GM21528 (cell line): ENCODE measurements around the gene HORMAD2.

Source experiments
- ATAC-seq: cut with Tn5 transposase; IDR thresholded peaks from one replicate; pipeline ENCODE4 v1.9.1; 2021; ENCODE audit warnings: mild to moderate bottlenecking, moderate library complexity; ENCODE audit not compliant: unreplicated experiment, low FRiP score

Gene HORMAD2, protein sequence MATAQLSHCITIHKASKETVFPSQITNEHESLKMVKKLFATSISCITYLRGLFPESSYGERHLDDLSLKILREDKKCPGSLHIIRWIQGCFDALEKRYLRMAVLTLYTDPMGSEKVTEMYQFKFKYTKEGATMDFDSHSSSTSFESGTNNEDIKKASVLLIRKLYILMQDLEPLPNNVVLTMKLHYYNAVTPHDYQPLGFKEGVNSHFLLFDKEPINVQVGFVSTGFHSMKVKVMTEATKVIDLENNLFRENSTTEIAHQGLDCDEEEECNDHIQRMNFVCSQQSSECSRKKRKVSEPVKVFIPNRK

DNA sequence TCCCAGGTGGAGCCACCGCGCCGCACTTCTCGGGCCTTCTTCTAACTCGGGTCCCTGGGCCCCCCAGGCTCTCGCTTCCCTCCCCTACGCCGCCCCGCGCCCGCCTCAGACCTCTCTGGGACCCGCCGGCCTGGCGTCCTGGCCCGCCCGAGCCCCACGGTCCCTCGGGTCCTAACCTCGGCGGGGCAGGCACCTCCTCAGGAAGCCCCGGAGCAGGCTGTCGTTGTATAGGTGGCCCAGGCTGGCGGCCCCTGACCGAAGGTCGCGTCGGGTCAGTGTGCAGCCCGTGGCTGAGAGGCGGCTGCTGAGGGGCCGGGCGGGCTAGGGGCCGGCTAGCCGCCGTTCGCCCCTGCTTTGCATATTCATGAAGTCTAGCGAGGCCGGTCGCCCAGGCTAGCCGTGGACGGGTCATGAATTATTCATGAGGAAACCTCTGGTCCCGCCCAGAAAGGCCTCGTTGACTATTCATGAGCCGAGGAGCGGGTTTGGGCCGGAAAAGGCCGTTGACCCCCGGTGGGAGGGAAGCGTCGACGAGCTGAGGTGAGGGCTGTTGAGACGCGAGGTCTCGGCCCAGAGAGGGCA is at the start of gene HORMAD2:
Gene HORMAD2 (plus strand): TSS at position 513 of the 582 bp plus-strand sequence. CDS start 13,489 bp downstream, outside the sequence.
- ATAC-seq: no peak

DNA sequence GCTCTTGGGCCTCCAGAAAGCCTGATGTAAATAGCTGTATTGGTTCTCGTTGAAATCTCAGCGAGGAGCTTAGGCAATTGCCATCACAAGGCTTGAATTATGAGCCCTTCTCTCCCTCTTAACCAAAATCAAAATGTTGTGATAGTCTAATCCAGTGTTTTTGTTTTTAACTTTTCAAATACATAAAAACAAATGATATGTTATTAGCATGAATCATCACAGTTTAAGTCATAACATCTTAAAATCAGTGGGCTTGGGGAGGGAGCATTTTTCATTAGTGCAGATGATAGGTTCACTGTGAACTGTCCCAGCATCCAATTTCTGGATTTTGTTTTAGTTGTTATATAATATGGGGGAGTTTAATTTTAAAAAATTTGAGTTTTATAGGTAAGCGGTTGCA is 48.9 kb upstream of the HORMAD2 start:
- ATAC-seq: no peak

DNA sequence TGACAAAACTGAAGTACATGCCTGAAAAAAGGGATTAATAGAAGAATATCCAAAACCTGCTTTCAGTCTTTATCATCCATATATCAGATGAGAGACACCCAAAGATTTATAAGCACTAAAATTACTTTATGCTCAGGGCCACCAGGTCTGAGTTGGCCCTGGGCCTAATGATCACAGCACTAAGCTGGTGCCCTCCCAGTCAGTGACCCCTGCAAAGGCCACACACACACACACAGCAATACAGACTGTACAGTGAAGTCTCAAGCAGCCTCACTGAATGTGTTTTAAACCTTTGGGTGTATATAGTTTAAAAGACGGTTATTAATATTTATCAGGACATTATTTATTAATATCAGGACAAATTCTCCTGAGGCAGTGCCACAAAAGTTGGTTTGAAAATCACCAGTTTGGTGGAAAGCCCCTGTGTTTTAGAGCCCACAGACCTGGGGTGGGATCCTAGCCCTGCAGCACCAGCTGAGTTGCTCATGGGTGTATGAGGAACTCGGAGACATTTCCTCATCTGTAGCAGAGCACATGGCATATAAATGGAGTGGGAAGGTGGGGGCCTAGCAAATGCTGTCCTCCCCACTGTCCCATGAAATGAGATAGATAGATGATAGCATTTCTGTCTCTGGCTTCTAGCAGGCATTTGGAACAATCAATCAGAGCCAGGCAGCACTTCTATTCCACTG is 48.4 kb upstream of the HORMAD2 start:
- no peak for ATAC-seq

DNA sequence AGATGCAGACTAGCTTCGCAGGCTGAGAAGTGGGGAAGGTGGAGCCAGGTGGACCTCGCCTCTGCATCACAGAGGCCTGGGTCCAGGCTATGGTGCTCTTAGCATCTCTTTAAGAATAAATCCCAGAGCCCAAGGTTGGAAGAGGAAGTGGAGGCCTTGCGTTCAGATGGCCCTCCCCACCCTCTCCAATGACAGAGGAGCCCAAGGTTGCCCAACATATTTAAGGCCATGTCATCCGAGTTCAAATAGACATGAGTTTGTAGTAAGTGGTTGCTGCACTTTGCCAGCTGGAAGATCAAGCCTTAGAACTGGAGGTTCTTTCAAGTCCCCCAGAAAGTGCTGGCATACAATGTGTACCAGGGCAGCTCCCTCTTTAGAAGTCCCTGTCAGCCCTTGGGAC is 47.1 kb upstream of the HORMAD2 start:
- ATAC-seq: no peak

DNA sequence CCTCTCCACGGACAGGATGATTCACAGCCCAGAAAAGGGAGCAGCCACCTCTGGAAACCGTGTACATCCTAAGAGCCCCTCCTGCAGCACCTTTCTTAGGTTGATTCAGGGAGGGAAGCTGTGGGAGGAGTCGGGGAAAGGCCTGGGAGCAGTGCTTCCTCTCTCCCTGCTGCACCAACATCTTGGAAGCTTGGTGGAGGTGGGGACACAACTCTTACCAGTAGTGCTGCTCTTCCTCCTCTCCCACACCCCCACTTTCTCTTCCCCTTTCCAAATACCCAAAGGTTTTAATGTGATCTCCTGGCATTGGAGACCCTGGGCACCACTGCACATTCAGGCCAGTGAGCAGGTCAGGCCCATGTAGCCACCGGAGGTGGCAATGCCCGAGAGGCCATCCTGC is 46.4 kb upstream of the HORMAD2 start:
- no peak for ATAC-seq

DNA sequence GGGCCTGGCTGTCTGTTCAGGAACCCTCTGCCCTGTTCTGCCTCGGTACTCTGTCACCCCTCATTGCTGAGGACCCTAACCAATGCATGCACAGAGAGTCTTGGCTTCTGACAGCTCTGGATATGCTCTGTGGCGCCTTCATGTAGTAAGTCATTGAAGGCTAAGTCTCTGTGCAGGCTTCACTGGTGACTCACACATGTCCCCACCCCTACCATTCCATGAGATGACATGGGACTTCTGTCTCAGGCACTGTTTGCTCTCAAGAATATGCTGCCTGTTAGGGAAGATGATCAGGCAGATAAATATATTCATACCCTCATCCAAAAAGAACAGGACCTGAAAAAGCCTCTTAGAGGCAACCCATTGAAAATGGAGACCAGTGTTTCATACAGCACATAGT is 43.6 kb upstream of the HORMAD2 start:
- ATAC-seq: no peak

DNA sequence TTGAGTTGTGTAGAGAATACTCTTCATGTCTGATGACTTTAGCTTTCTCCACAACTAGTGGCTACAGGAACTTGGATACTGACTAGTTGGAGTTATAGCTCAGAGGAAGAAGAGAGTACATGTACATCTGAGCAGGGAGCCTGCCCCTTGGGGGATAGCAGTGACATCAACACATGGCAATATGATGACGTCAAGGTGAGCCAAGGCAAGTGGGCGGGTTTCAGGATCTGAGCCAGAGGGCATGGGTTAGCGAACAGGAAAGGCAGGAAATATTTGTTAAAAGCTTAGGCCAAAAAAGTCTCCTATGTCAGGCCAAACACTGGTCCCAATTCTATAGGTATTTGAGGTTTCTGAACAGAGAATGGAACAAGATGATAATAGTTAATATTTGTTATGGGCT is 42.0 kb upstream of the HORMAD2 start:
- no peak for ATAC-seq

DNA sequence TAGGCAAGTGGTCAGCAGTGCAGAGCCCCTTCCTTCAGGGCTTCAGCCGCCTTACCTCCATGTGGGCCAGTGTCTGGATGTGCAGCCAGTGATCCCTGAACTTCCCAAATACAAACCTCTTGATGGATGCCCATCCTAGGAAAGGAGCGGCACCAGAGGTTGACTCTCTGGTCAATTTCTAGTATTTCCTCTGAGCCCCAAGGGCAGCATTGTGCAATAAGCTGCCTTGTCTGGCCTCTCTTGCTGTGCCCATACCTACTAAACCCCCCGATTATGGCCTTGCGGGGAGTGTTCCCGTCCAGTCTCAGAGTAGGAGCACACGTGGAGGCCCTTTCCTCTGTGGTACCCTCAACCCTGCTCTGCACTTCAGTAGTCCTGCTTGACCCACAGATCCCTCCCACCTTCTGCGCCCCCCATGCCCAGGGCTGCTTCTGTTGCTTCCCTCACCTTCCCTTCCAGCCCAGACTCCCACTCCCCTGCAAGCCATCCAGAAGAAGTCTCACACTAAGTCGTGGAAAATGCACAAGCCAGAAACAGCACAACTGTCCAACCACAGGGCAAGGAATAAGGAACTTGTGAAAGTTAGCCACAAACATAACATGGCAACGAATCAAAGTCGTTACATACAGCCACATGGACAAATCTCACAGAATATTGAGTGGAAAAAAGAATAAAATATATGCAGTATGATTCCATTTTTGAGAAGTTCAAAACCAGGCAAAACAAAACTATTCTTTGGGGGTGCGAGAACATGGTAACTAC is 39.6 kb upstream of the HORMAD2 start:
- ATAC-seq: no peak

DNA sequence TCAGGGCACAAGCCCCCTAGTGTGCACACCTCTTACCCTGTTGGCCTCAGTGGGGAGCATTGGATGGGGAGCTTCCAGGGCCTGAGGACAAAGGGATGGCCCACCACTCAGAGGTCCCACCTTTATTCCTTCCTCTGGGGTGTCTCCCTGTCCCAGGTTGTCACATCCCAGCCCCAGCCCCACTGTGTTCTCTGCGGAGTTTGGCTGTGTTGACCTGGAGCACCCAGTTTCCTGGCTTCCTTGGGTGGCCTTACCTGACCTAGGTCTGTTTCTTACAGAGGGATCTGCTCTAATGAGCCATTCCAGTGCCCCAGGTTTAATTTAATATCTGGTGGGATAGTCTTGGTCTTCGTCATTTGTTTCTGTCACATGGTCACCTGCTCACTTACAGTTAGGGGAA is 38.8 kb upstream of the HORMAD2 start:
- no peak for ATAC-seq

DNA sequence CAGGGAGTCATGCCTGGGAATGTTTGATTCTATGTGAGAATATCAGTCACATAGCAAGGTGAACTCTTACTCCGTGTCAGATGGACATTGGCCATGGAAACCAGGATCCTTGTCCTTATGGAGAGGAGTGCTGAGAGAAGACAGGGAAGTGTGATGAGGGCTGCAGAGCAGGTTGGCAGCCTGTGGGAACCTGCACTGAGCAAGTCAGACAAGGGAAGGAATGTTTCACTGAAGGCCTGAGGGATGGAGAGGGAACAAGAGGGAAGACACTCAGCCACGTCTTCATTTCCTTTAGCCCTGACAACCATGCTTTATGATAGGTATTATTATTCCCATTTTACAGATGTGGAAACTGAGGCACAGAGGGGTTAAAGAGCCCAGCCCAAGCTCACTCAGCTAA is 38.4 kb upstream of the HORMAD2 start:
- ATAC-seq: no peak

DNA sequence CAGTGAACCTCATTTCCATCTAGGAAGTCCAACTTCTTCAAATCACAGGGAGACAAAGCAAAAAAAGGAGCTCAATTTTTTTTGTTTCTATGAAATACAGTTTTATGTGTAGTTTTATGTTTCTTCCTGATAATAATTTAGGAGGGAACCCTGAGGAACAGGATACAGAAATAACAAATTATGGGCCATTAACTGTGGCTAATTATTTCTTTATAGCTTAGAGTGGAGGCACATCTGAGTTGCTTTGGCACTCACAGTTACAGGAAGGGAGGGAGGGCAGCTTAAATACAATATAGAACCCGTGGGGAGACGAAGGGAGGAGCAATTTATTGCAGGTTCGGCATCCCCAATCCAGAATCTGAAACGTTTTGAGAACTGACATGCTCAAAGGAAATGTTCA is 37.1 kb upstream of the HORMAD2 start:
- ATAC-seq: no peak

DNA sequence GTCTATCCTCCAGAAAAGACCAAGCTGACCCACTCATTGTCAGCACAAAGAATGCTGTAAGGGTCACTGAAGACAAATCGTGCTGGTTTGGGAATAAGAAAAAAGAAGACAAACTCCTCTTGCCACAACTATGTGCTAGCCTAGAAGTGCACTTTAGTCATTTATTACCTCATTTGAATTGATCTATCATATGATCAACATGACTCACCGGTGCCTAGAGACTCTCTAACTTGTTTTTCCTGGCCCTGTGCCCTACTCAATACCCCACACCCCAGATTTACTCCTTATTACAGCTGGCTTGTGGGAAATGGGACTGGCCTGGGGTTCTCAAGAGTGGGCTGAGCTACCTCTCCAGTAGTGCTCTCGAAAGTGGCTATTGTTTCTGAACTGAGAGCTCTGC is 35.9 kb upstream of the HORMAD2 start:
- ATAC-seq: no peak

DNA sequence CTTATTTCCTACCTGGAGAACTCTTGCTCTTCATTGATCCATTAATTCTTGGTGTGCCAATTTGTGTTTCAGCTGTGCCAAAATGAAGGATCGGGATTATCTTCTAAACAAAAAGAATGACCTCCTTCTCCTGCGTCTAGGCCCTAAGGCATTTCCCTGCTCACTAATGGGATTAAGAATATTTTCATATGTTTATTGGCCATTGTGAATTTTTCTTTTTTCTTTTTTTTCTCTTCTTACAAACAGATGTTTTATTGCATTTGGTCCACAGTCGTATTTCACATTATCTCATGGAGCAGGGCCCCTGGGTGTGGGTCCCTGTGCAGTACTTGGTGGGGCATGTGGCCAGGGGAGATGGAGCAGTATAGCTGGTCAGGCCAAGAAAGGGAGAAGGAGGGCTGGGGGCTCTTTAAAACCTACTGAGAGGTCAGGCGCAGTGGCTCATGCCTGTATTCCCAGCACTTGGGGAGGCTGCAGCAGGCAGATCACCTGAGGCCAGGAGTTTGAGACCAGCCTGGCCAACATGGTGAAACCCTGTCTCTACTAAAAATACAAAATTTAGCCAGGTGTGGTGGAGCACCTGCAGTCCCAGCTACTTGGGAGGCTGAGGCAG is 35.3 kb upstream of the HORMAD2 start:
- ATAC-seq: no peak

DNA sequence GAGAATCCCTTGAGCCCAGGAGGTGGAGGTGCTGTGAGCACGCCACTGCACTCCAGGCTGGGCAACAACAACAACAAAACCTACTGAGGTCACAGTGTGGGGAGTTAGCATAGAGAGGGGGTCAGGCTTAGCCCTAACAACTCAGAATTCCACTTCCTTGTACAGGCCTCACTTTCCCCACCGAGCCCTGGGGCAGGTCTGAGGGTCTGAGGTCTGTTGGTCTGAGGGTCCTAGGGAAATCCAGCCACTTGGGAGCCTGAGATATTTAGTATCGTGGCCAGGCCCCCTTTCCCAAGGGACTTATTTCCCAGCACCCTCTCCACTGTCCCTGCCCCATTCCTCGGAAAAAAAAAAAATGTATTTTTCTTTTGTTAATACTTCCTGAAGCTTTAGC is 34.8 kb upstream of the HORMAD2 start:
- ATAC-seq: no peak

DNA sequence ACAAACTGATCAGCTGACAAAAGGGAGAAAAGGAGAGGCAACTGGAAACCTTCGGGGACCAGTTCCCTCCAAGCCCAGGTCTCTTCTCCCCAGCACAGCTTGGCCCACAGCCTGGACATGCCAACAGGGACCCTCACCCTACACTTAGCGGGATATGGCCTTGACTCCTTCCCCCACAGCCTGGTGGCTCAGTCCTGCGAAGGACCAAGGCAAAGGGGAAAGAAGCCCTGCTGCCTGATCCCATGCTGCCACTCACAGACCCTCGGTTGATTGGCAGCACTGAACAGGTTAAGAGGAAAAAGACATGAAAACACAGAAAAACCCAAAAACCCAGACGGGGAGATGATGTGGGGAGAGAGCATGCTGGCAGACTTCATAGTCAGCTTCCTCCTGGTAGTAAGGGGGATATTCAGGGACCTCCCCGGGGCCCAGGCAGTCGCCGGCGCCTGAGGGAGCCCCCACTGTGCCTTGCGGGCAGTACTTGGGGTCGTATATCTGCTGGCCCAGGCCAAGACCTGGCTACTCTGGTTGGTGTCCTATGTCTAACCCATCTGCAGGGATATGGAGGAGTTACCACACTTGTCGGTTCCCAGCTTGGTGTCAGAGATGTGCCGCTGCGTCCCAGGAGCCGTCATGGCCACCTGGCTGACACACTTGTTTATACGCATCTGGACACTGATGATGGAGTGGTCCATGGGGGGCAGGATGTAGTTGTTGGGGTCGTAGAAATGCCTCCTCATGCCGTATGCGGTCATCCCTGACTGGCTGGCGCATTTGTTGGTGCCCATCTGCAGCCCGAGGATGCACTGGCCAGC is 34.2 kb upstream of the HORMAD2 start:
- no peak for ATAC-seq

DNA sequence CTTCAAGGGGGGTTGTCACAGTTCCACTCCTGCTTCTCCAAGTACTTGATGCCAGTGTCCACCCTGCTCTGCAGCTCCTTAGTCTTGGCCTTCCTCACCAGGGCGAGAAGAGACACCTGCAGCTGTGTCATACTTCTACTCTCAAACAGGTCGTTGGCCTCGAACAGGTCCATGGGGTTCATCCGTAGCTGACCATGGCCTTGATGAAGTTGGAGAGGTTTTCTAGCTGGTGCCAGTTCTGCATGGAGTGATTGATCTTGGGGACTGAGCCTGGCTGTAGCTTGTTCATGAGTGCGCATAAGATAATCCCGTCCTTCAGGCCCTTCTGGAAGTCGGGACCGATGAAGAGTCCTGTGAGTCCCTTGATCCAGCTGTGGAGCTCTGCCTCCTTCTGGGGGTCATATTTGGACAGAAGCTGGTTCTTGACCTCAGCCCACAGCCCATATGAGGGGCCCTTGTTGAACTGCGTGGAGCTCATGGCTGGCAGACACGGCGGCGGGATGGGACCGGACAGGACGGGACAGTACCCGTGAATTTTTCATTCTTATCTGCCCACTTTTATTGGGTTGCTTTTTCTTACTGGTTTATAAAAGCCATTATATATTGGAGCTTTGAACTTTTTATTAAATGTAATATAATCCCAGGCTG is 33.4 kb upstream of the HORMAD2 start:
- no peak for ATAC-seq

DNA sequence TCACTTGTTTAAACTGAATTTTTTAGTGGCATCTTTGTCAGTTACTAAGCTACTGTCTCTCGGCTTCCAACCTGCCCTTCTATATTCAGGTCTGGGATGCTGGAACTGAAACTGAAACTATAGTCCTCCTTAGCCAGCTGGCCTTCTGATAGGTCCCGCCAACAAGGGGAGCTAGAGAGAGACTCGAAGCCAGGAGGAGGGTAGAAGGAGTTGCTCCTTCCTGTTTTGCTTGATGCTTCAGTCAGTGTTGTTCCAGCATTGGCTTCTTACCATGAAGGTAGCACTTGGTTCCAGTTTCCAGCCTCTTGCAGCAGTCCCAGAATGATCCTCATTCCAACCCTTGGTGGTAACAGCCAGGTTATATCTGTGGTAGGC is 32.9 kb upstream of the HORMAD2 start:
- no peak for ATAC-seq

DNA sequence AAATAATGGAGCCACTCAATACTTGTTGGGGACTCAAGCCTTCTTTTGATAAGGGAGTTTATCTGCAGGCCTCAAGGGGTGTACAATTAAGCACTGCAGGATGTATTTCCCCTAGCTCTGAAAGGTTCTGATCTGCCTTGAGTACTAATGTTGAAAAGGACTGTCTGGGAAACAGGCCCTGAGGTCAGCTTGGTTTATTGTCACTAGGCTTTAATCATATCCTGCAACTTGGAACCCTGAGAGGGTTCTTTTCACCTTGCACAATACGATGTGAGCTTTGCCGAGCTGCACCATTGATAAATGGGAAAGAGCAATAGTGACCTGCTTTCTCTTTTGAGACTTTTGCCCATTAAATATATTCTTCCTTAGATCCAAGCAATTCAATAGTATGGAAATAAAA is 31.6 kb upstream of the HORMAD2 start:
- no peak for ATAC-seq

DNA sequence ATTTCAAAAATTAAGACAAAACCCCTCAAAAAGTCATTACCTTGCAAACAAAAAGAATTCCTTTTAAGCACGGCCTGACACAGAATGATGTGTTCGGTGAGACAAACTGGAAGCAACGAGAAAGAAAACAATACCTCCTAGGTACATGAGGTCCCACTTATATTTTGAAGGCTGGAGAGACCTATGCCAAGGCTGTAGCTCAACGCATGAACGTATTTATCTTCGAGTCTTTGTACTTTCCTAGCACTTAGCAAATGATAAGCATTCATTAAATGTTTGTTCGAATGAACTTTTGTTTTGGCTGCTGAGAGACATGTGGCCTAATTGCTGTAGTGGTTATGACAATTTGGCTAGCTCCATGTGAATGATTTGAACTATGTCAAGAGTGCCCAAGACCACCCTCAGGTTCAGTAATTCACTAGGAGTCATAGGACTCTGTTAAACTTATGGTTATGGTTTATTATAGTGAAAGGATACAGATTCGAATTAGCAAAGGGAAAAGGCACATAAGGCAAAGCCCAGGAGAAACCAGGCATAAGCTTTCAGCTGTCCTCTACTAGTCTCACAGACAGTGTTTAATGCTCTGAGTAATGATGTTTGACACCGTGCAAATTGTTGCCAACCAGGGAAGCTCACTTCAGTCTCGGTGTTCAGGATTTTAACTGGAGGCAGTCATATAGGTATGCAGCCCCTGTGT is 26.0 kb upstream of the HORMAD2 start:
- ATAC-seq: no peak
